ENCODE measurements around the gene WDR72.

The WDR72 gene

GRCh38 chr15:53648934-53649333, 110.5 kb downstream of the WDR72 start:
- TF ChIP-seq, protein P1, sequence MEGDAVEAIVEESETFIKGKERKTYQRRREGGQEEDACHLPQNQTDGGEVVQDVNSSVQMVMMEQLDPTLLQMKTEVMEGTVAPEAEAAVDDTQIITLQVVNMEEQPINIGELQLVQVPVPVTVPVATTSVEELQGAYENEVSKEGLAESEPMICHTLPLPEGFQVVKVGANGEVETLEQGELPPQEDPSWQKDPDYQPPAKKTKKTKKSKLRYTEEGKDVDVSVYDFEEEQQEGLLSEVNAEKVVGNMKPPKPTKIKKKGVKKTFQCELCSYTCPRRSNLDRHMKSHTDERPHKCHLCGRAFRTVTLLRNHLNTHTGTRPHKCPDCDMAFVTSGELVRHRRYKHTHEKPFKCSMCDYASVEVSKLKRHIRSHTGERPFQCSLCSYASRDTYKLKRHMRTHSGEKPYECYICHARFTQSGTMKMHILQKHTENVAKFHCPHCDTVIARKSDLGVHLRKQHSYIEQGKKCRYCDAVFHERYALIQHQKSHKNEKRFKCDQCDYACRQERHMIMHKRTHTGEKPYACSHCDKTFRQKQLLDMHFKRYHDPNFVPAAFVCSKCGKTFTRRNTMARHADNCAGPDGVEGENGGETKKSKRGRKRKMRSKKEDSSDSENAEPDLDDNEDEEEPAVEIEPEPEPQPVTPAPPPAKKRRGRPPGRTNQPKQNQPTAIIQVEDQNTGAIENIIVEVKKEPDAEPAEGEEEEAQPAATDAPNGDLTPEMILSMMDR (IDR thresholded peaks at IDR 0.05; ENCODE audit: low read depth, low read length): no peak
- H3K4me3 ChIP-seq (replicated peaks in 1 of 2; ENCODE audit: low read depth in 2 of 2, low read length in 2 of 2): no peak overlapping the region
- DNase-seq (ENCODE audit: low read depth in 2 of 2): no peak

GRCh38 chr15:53644660-53645059, 114.8 kb downstream of the WDR72 start:
- no peak overlapping the region for H3K4me3 ChIP-seq (replicated peaks in 1 of 2; ENCODE audit: low read depth in 2 of 2, low read length in 2 of 2)
- TF ChIP-seq, protein P1 (IDR thresholded peaks at IDR 0.05; ENCODE audit: low read depth, low read length): no peak
- no peak for DNase-seq (ENCODE audit: low read depth in 2 of 2)

DNA sequence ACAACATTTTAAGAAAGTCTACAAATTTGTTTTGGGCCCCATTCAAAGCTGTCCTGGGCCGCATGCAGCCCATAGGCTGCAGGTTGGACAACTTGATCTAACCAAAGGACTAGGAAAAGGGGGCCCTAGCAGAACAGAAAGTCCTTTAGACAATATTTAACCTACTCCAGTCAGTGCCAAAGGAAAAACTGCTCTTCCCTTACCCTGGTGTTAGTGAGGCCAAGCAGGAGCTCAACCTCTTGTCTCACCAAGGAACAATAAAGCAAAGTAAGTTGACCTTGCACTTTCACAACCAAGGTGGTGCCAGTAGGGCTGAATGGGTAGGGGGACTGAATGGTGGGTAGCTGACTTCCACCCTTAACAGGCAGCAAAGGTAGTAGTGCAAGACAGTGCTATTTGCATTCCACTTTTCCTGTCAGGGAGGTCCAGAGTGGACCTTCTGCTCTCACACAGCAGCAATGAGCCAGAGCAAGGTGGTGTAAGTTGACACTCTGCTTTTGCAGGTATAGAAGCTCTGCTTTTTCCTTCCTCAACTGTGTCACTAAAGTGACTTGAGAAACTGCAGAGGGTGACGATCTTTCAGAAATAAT, 124.9 kb downstream of the WDR72 start:
- TF ChIP-seq, protein P1 (IDR thresholded peaks at IDR 0.05; ENCODE audit: low read depth, low read length): no peak

GRCh38 chr15:53627279-53627678, 132.2 kb downstream of the WDR72 start:
- H3K4me3 ChIP-seq (replicated peaks in 1 of 2; ENCODE audit: low read depth in 2 of 2, low read length in 2 of 2): no peak overlapping the region
- TF ChIP-seq, protein P1 (IDR thresholded peaks at IDR 0.05; ENCODE audit: low read depth, low read length): no peak
- no peak for DNase-seq (ENCODE audit: low read depth in 2 of 2)

More for the DNA sequence above, 124.9 kb downstream of the WDR72 start:
- DNase-seq (ENCODE audit: low read depth in 2 of 2): no peak
- no peak overlapping the region for H3K4me3 ChIP-seq (replicated peaks in 1 of 2; ENCODE audit: low read depth in 2 of 2, low read length in 2 of 2)

DNA sequence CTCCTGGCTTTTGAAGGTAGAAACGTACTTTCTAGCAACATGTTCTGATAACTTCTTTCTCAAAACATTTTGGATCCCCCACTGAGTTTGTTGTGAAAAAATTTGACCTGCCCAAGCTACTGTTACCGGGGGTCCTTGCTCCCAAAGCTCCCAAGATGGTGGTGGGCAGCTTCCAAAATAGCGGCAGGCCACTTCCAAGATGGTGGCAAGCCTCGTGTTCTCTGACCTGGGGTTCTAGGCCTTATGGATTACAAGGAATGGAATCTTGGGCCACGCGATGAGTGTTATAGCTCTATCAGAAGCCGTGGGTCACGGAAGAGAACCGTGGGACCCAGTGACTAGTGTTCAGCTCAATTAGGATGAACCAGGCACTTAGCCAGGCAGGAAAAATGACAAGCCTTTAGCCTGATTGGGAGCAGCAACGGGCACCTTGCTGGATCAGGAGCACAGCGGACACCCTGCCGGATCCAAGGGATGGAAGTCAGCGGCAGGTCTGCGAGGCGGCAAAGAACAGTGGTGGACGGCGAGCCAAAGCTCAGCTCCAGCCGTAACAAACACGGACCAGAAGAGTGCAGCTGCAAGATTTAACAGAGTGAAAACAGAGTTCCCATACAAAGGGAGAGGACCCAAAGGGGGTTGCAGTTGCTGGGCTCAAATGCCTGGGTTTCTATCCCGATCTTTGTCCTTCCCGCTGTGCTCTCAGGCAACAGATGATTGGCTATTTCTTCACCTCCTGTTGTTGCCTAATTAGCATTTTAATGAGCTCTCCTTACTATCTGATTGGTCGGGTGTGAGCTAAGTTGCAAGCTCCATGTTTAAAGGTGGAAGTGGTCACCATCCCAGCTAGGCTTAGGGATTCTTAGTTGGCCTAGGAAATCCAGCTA, 133.3 kb downstream of the WDR72 start:
- DNase-seq (ENCODE audit: low read depth in 2 of 2): no peak
- TF ChIP-seq, protein P1 (IDR thresholded peaks at IDR 0.05; ENCODE audit: low read depth, low read length): no peak
- H3K4me3 ChIP-seq (replicated peaks in 1 of 2; ENCODE audit: low read depth in 2 of 2, low read length in 2 of 2): no peak overlapping the region

GRCh38 chr15:53625260-53625659, 134.2 kb downstream of the WDR72 start:
- DNase-seq (ENCODE audit: low read depth in 2 of 2): no peak
- H3K4me3 ChIP-seq (replicated peaks in 1 of 2; ENCODE audit: low read depth in 2 of 2, low read length in 2 of 2): no peak overlapping the region
- TF ChIP-seq, protein P1 (IDR thresholded peaks at IDR 0.05; ENCODE audit: low read depth, low read length): no peak
